K562 (cell line): ENCODE results near the gene ECHDC3. TPM values are rescaled to one million over a fixed set of nuclear protein-coding genes. Genes with fewer than 3 reads are reported as not detected.
A peak's percentile ranks its signal among the peaks of the same experiment; 100 is the strongest.

Experiments used
- ATAC-seq: fragments of 200-7000 bp; cut with Tn5 transposase; 3 replicates; pipeline ENCODE4 v1.9.1; 2020; ENCODE audit warnings: moderate library complexity
- BruUV-seq: library from RNA; stranded (reverse); fragments of 400-500 nt; replicated peaks from 2 replicates; lab custom pipeline; 2021; lab: Mats Ljungman, UMichigan
- CTCF ChIA-PET: fragments of 300-600 bp; formaldehyde crosslinking; extraction: SDS; loops from one replicate; lab custom pipeline; 2021; ENCODE audit warnings: low intra/inter-chr PET ratio; lab: Yijun Ruan, JAX
- POLR2A ChIA-PET: fragments of 300-600, 350-650 bp; sonication (Branson Sonifier 250); formaldehyde crosslinking; extraction: SDS; loops from one replicate; lab custom pipeline; 2021; ENCODE audit warnings: antibody characterized with exemption, inconsistent platforms; lab: Yijun Ruan, JAX
- DNase-seq, 4 experiments: peaks; one replicate each; pipeline versions ENCODE4 v3.0.0 to v3.0.0-alpha.2; 2011 to 2018; ENCODE audit warnings: low spot score in 3 of 4, mixed read lengths in 3 of 4; ENCODE audit errors: extremely low read depth in 1 of 4
- FAIRE-seq: peaks from 2 replicates; lab custom pipeline; 2011; peaks lifted over from hg19 to GRCh38; lab: Jason Lieb, UNC
- H2AFZ ChIP-seq: 2 replicates; pipeline ENCODE4 v1.6.0; 2011; ENCODE audit warnings: low read depth, low read length, control low read depth, inconsistent platforms
- H3K27ac ChIP-seq: fragments of 200-600 bp; 3 replicates; pipeline ENCODE4 v1.8.0; 2011; ENCODE audit warnings: low read depth, mild to moderate bottlenecking, control low read depth, inconsistent platforms, low read length, moderate library complexity, mixed read lengths; ENCODE audit errors: extremely low read depth
- H3K27me3 ChIP-seq, 2 experiments: fragments of 300-600 bp in 1 of 2; 2 replicates in 1 of 2; 3 replicates in 1 of 2; pipeline versions ENCODE4 v1.6.0 to v1.8.0; 2011; ENCODE audit warnings: inconsistent platforms in 2 of 2, low read length in 2 of 2, mild to moderate bottlenecking in 1 of 2, mixed read lengths in 1 of 2, moderate library complexity in 1 of 2; ENCODE audit not compliant: control insufficient read depth in 2 of 2, insufficient read depth in 2 of 2
- H3K36me3 ChIP-seq: fragments of 300-600 bp; 3 replicates; pipeline ENCODE4 v1.8.0; 2011; ENCODE audit warnings: mild to moderate bottlenecking, low read length, inconsistent platforms; ENCODE audit not compliant: control insufficient read depth, insufficient read depth
- H3K4me1 ChIP-seq, 2 experiments: fragments of 200-600 bp in 1 of 2; replicated peaks in 1 of 2; 2 replicates in 1 of 2; 3 replicates in 1 of 2; pipeline versions ENCODE4 v1.5.1 to v1.8.0; 2011; ENCODE audit warnings: inconsistent platforms in 2 of 2, low read length in 2 of 2, mild to moderate bottlenecking in 1 of 2, mixed read lengths in 1 of 2, moderate library complexity in 1 of 2; ENCODE audit not compliant: control insufficient read depth in 2 of 2, insufficient read depth in 2 of 2
- H3K4me2 ChIP-seq: 2 replicates; pipeline ENCODE4 v1.6.1; 2011; ENCODE audit warnings: low read length, control low read depth, inconsistent platforms, mixed read lengths; ENCODE audit not compliant: insufficient read depth
- H3K4me3 ChIP-seq: fragments of 200-600 bp; sonication (generic), shearing (Covaris generic); 2 replicates; pipeline ENCODE4 v1.5.1; 2016; ENCODE audit warnings: control low read depth, inconsistent platforms
- H3K79me2 ChIP-seq: fragments of 200-600 bp; 3 replicates; pipeline ENCODE4 v1.8.0; 2011; ENCODE audit warnings: low read length, inconsistent platforms; ENCODE audit not compliant: control insufficient read depth, insufficient read depth
- H3K9ac ChIP-seq, 2 experiments: 2 replicates each; pipeline versions ENCODE4 v1.6.0 to v1.6.1; 2011; ENCODE audit warnings: low read depth in 2 of 2, low read length in 2 of 2, control low read depth in 1 of 2, inconsistent platforms in 1 of 2, mild to moderate bottlenecking in 1 of 2, mixed read lengths in 1 of 2; ENCODE audit not compliant: insufficient read depth in 1 of 2
- H3K9me1 ChIP-seq: one replicate; pipeline ENCODE4 v1.6.0; 2011; ENCODE audit warnings: inconsistent platforms, mild to moderate bottlenecking, low read length, moderate library complexity; ENCODE audit not compliant: control insufficient read depth, insufficient read depth
- H3K9me3 ChIP-seq: replicated peaks from 2 replicates; pipeline ENCODE4 v1.5.1; 2011; ENCODE audit warnings: low read depth, low read length, inconsistent platforms; ENCODE audit not compliant: control insufficient read depth, insufficient read depth
- H4K20me1 ChIP-seq: replicated peaks from 2 replicates; pipeline ENCODE4 v1.6.1; 2011; ENCODE audit warnings: low read length, inconsistent platforms, mixed read lengths; ENCODE audit not compliant: control insufficient read depth, insufficient read depth
- ATF7 ChIP-seq: fragments of 450-650 bp; IDR thresholded peaks from 2 replicates; pipeline ENCODE4 v1.7.1; 2014; ENCODE audit warnings: mild to moderate bottlenecking, moderate library complexity
- CBFA2T2 ChIP-seq: fragments of 450-650 bp; conservative IDR thresholded peaks from 2 replicates; pipeline ENCODE4 v1.6.1; 2017; ENCODE audit warnings: mild to moderate bottlenecking
- CREM ChIP-seq: IDR thresholded peaks from 2 replicates; pipeline ENCODE4 v1.6.1; 2014; ENCODE audit warnings: antibody characterized with exemption, low read depth
- ELF1 ChIP-seq: fragments of 200-800 bp; sonication (Bioruptor generic); IDR thresholded peaks from 2 replicates; pipeline ENCODE4 v1.6.1; 2016; ENCODE audit warnings: missing genetic modification characterization, missing compliant biosample characterization
- LEF1 ChIP-seq: fragments of 450-650 bp; IDR thresholded peaks from 2 replicates; pipeline ENCODE4 v1.6.1; 2016; ENCODE audit warnings: mild to moderate bottlenecking
- MXI1 ChIP-seq: IDR thresholded peaks from 2 replicates; pipeline ENCODE4 v1.6.1; 2011; ENCODE audit warnings: low read depth, mild to moderate bottlenecking, improper control_type of control experiment, low read length
- NR2F6 ChIP-seq: fragments of 450-650 bp; formaldehyde crosslinking; IDR thresholded peaks from 2 replicates; pipeline ENCODE4 v1.4.0; 2020; ENCODE audit warnings: mild to moderate bottlenecking
- NR3C1 ChIP-seq: sonication (generic); formaldehyde crosslinking; IDR thresholded peaks from 2 replicates; pipeline ENCODE4 v1.8.1; 2022; ENCODE audit warnings: missing genetic modification reagents
- RNF2 ChIP-seq: sonication (generic); IDR thresholded peaks from 2 replicates; pipeline ENCODE4 v1.6.1; 2016
- SAP30 ChIP-seq: fragments of 200-600 bp; sonication (generic); IDR thresholded peaks from 2 replicates; pipeline ENCODE4 v1.6.1; 2012; ENCODE audit warnings: borderline replicate concordance, low read depth, mild to moderate bottlenecking, moderate library complexity, low read length, control low read depth, inconsistent platforms; ENCODE audit not compliant: insufficient read depth, poor library complexity, severe bottlenecking
- SP2 ChIP-seq: IDR thresholded peaks from 2 replicates; pipeline ENCODE4 v1.6.1; 2011; ENCODE audit warnings: mild to moderate bottlenecking, low read depth, low read length, moderate library complexity; ENCODE audit not compliant: poor library complexity, severe bottlenecking; ENCODE audit errors: extremely low read depth
- TCF7 ChIP-seq: sonication (generic); IDR thresholded peaks from 2 replicates; pipeline ENCODE4 v1.6.1; 2016; ENCODE audit warnings: antibody characterized with exemption, borderline replicate concordance
- ZNF239 ChIP-seq: fragments of 250-450 bp; sonication (Bioruptor Pico); IDR thresholded peaks from 2 replicates; pipeline ENCODE4 v1.4.0; 2020; ENCODE audit warnings: mild to moderate bottlenecking
- ZNF282 ChIP-seq: sonication (generic); formaldehyde crosslinking; IDR thresholded peaks from 2 replicates; pipeline ENCODE4 v1.8.1; 2023; ENCODE audit warnings: missing genetic modification reagents
- ZNF583 ChIP-seq: fragments of 250-450 bp; sonication (Bioruptor Pico); IDR thresholded peaks from 2 replicates; pipeline ENCODE4 v1.4.0; 2020
- ZSCAN29 ChIP-seq: fragments of 450-650 bp; IDR thresholded peaks from 2 replicates; pipeline ENCODE4 v1.6.1; 2017
- WGBS: fragments of 100-300 bp; shearing (Covaris generic); methylation state at CpG from one replicate; pipeline ENCODE4 v1.1.6; 2016; ENCODE audit warnings: low coverage, mixed read lengths; ENCODE audit not compliant: insufficient coverage; ENCODE audit errors: missing lambda C conversion rate; 5-methylcytosine and 5-hydroxymethylcytosine counted together
- in situ Hi-C: fragments of 300-500 bp; cut with MboI; formaldehyde crosslinking; loops from 4 replicates; pipeline ENCODE4 v1.15.0; 2018; ENCODE audit warnings: inconsistent platforms, mixed read lengths
- intact Hi-C: fragments of 100-400 bp; cut with micrococcal nuclease; formaldehyde crosslinking; loops from 2 replicates; pipeline ENCODE4 v1.14.2; 2022
- polyA plus RNA-seq, 8 experiments: library from polyadenylated mRNA; depleted of rRNA in 4 of 8; stranded (reverse) in 5 of 8; unstranded in 3 of 8; fragments of >200 nt; fragmentation: Nextera tagmentation in 2 of 8; fragmentation: Illumina TruSeq in 1 of 8; extraction: Ambion mirVana in 2 of 8; extraction: Trizol in 1 of 8; gene quantifications; 2 replicates each; pipeline versions ENCODE4 v1.2.1 to v1.2.3, GENCODE V29; 2011 to 2014; ENCODE audit warnings: inconsistent platforms in 1 of 8, missing spikeins in 1 of 8
- total RNA-seq, 7 experiments: library from RNA; depleted of rRNA in 6 of 7; stranded (reverse); fragments of >200 nt in 6 of 7; fragmentation: Illumina TruSeq in 2 of 7; extraction: Trizol in 2 of 7; gene quantifications; 2 replicates each; pipeline versions ENCODE4 v1.2.1 to v1.2.3, GENCODE V29; 2011 to 2021; ENCODE audit warnings: low replicate concordance in 1 of 7
- TF ChIP-seq, protein P1 (sequence below): fragments of 250-450 bp; sonication (Bioruptor Pico); IDR thresholded peaks from 2 replicates; pipeline ENCODE4 v1.5.0; 2021
- TF ChIP-seq, protein P2 (sequence below): sonication (generic); formaldehyde crosslinking; IDR thresholded peaks from 2 replicates; pipeline ENCODE4 v1.8.0; 2023; ENCODE audit warnings: mild to moderate bottlenecking, missing genetic modification reagents

Gene ECHDC3
- total and polyA plus RNA-seq, 9 of the 15 experiments (the other 6 are each of a cell fraction or from before 2014, with no cell fraction given), result 0.53 to 21.9 (median 15.7) TPM

DNA sequence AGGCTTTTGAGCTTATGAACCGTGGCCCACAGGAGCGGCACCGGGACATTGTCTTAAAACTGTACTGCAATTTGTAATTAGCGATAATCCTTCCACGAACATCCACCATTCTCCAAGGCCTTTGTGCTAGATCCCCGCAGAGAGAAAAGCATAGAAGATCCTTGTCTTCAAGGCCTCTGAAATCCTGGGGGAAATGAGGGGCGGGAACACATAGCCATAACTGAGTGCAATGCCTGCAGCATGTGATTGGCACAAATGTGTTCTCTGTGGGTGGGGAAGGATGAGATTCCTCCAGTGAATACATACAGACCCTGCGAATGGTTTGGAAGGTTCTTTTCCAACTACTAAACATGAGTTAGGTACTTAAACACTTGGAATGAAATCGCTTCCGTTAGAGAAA, 55.1 kb downstream of the ECHDC3 start:
- Histone ChIP-seq H3K4me2 (no peak overlapping the region), H2AFZ (0 out of 2 replicates have a peak overlapping the region, but pooled peaks have one; percentile 7), H3K27ac (no peak overlapping the region), H3K79me2 (no peaks in the 10 kb centered on the region), H3K4me1 (peaks cover 4 to 12% of the 10 kb centered on the region in 2 experiments; a peak in 4 of 5 replicates), H3K4me3 (no peak overlapping the region), H3K36me3 (no peaks in the 10 kb centered on the region), H3K9me3 (no peaks in the 10 kb centered on the region), H3K9ac (no peak overlapping the region), H3K27me3 (peaks cover 10 to 23% of the 10 kb centered on the region in 2 experiments; a peak in 4 of 5 replicates), H4K20me1 (no peaks in the 10 kb centered on the region), H3K9me1 (no peaks in the 10 kb centered on the region)
- no TSS peak for BruUV-seq
- intact Hi-C loops (no loop called here), in situ Hi-C loops (loop anchor here (5.0 to 25.0 kb wide), 2 partner anchors 190 to 915 kb away; no protein-coding TSS in a partner anchor)
- TF ChIP-seq MXI1 (no peak), LEF1 (no peak), ZNF239 (CRISPR knock-in tag) (no peak), CREM (no peak), ZNF282 (CRISPR knock-in tag) (no peak), ZNF583 (CRISPR knock-in tag) (no peak), ELF1 (no peak), SAP30 (no peak), NR2F6 (CRISPR knock-in tag) (no peak), NR3C1 (no peak), ZSCAN29 (no peak), TCF7 (no peak), ATF7 (no peak), RNF2 (no peak), CBFA2T2 (no peak), SP2 (no peak)
- TF ChIP-seq, protein P1, sequence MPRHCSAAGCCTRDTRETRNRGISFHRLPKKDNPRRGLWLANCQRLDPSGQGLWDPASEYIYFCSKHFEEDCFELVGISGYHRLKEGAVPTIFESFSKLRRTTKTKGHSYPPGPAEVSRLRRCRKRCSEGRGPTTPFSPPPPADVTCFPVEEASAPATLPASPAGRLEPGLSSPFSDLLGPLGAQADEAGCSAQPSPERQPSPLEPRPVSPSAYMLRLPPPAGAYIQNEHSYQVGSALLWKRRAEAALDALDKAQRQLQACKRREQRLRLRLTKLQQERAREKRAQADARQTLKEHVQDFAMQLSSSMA (CRISPR knock-in tag), result no peak
- TF ChIP-seq, protein P2, sequence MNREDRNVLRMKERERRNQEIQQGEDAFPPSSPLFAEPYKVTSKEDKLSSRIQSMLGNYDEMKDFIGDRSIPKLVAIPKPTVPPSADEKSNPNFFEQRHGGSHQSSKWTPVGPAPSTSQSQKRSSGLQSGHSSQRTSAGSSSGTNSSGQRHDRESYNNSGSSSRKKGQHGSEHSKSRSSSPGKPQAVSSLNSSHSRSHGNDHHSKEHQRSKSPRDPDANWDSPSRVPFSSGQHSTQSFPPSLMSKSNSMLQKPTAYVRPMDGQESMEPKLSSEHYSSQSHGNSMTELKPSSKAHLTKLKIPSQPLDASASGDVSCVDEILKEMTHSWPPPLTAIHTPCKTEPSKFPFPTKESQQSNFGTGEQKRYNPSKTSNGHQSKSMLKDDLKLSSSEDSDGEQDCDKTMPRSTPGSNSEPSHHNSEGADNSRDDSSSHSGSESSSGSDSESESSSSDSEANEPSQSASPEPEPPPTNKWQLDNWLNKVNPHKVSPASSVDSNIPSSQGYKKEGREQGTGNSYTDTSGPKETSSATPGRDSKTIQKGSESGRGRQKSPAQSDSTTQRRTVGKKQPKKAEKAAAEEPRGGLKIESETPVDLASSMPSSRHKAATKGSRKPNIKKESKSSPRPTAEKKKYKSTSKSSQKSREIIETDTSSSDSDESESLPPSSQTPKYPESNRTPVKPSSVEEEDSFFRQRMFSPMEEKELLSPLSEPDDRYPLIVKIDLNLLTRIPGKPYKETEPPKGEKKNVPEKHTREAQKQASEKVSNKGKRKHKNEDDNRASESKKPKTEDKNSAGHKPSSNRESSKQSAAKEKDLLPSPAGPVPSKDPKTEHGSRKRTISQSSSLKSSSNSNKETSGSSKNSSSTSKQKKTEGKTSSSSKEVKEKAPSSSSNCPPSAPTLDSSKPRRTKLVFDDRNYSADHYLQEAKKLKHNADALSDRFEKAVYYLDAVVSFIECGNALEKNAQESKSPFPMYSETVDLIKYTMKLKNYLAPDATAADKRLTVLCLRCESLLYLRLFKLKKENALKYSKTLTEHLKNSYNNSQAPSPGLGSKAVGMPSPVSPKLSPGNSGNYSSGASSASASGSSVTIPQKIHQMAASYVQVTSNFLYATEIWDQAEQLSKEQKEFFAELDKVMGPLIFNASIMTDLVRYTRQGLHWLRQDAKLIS (CRISPR knock-in tag), result no peak
- 50% methylated on average over 10 of the region's 10 CpGs for WGBS
- POLR2A ChIA-PET, result no interaction called here
- DNase-seq (no peak), ATAC-seq (no peak), FAIRE-seq (no peak)
- CTCF ChIA-PET, result no interaction called here
